H9 (cell line): ENCODE measurements around the gene LFNG. TPM values are rescaled to one million over a fixed set of nuclear protein-coding genes. Genes with fewer than 3 reads are reported as not detected.
A peak's percentile ranks its signal among the peaks of the same experiment; 100 is the strongest.

Experiments used
- DNase-seq: peaks from one replicate; pipeline ENCODE4 v3.0.0-alpha.2; 2017
- H2AFZ ChIP-seq: one replicate; pipeline ENCODE4 v1.6.1; 2013; ENCODE audit warnings: mild to moderate bottlenecking, low read length, control low read depth, moderate library complexity
- H2AK5ac ChIP-seq: 2 replicates; pipeline ENCODE4 v1.6.1; 2013; ENCODE audit warnings: low read length, control low read depth, mixed read lengths; ENCODE audit not compliant: insufficient read length
- H2BK120ac ChIP-seq: one replicate; pipeline ENCODE4 v1.6.1; 2013; ENCODE audit warnings: low read depth, mild to moderate bottlenecking, low read length, control low read depth, inconsistent platforms; ENCODE audit not compliant: poor library complexity, severe bottlenecking
- H2BK12ac ChIP-seq: 2 replicates; pipeline ENCODE4 v1.6.1; 2013; ENCODE audit warnings: low read length, control low read depth, mixed read lengths, low read depth; ENCODE audit not compliant: insufficient read length
- H2BK15ac ChIP-seq: 2 replicates; pipeline ENCODE4 v1.6.1; 2013; ENCODE audit warnings: low read depth, low read length, control low read depth
- H2BK20ac ChIP-seq: one replicate; pipeline ENCODE4 v1.6.1; 2013; ENCODE audit warnings: low read depth, mild to moderate bottlenecking, low read length, control low read depth, inconsistent platforms; ENCODE audit not compliant: poor library complexity, severe bottlenecking
- H2BK5ac ChIP-seq: 2 replicates; pipeline ENCODE4 v1.6.1; 2013; ENCODE audit warnings: low read length, control low read depth, mixed read lengths; ENCODE audit not compliant: insufficient read length
- H3K14ac ChIP-seq: 2 replicates; pipeline ENCODE4 v1.6.1; 2013; ENCODE audit warnings: low read length, control low read depth; ENCODE audit not compliant: insufficient read depth
- H3K18ac ChIP-seq: 2 replicates; pipeline ENCODE4 v1.6.1; 2013; ENCODE audit warnings: low read depth, mild to moderate bottlenecking, mixed read lengths, low read length, control low read depth; ENCODE audit not compliant: insufficient read length
- H3K23ac ChIP-seq: 2 replicates; pipeline ENCODE4 v1.6.1; 2013; ENCODE audit warnings: low read length, control low read depth, mixed read lengths, low read depth; ENCODE audit not compliant: insufficient read length
- H3K23me2 ChIP-seq: 2 replicates; pipeline ENCODE4 v1.6.1; 2013; ENCODE audit warnings: low read depth, mild to moderate bottlenecking, mixed read lengths, low read length, control low read depth; ENCODE audit not compliant: insufficient read length, poor library complexity, severe bottlenecking
- H3K27ac ChIP-seq: 2 replicates; pipeline ENCODE4 v1.5.1; 2013; ENCODE audit warnings: low read length, control low read depth, mixed read lengths, low read depth; ENCODE audit not compliant: insufficient read length
- H3K27me3 ChIP-seq: 2 replicates; pipeline ENCODE4 v1.6.1; 2013; ENCODE audit warnings: low read length, control low read depth, inconsistent platforms; ENCODE audit not compliant: insufficient read depth
- H3K4ac ChIP-seq: 2 replicates; pipeline ENCODE4 v1.6.1; 2013; ENCODE audit warnings: low read depth, mild to moderate bottlenecking, control low read depth, inconsistent platforms, low read length, moderate library complexity
- H3K4me1 ChIP-seq: 2 replicates; pipeline ENCODE4 v1.6.1; 2013; ENCODE audit warnings: low read length, control low read depth, inconsistent platforms; ENCODE audit not compliant: insufficient read depth
- H3K4me2 ChIP-seq: 2 replicates; pipeline ENCODE4 v1.6.1; 2013; ENCODE audit warnings: low read length, control low read depth, mixed read lengths; ENCODE audit not compliant: insufficient read length, insufficient read depth
- H3K56ac ChIP-seq: 2 replicates; pipeline ENCODE4 v1.6.1; 2013; ENCODE audit warnings: low read depth, mild to moderate bottlenecking, mixed read lengths, low read length, control low read depth; ENCODE audit not compliant: insufficient read length
- H3K79me1 ChIP-seq: 2 replicates; pipeline ENCODE4 v1.6.1; 2013; ENCODE audit warnings: low read depth, mild to moderate bottlenecking, moderate library complexity, low read length, control low read depth, inconsistent platforms; ENCODE audit not compliant: insufficient read depth, poor library complexity, severe bottlenecking
- H3K79me2 ChIP-seq: 2 replicates; pipeline ENCODE4 v1.6.1; 2013; ENCODE audit warnings: low read length, control low read depth, inconsistent platforms; ENCODE audit not compliant: insufficient read depth
- H3K9ac ChIP-seq: 2 replicates; pipeline ENCODE4 v1.6.1; 2013; ENCODE audit warnings: low read length, control low read depth, mixed read lengths; ENCODE audit not compliant: insufficient read length; ENCODE audit errors: extremely low read depth
- H3K9me3 ChIP-seq: one replicate; pipeline ENCODE4 v1.6.1; 2013; ENCODE audit warnings: low read depth, low read length, inconsistent platforms; ENCODE audit not compliant: control insufficient read depth
- H3T11ph ChIP-seq: one replicate; pipeline ENCODE4 v1.6.1; 2013; ENCODE audit warnings: mild to moderate bottlenecking, low read length, control low read depth, inconsistent platforms
- H4K20me1 ChIP-seq: one replicate; pipeline ENCODE4 v1.6.1; 2013; ENCODE audit not compliant: control insufficient read depth, insufficient read length, insufficient read depth
- H4K5ac ChIP-seq: 2 replicates; pipeline ENCODE4 v1.6.1; 2013; ENCODE audit warnings: low read depth, mild to moderate bottlenecking, mixed read lengths, low read length, control low read depth; ENCODE audit not compliant: insufficient read length
- H4K8ac ChIP-seq: replicated peaks from 2 replicates; pipeline ENCODE4 v1.6.1; 2013; ENCODE audit warnings: low read length, control low read depth, mixed read lengths, low read depth; ENCODE audit not compliant: insufficient read length
- H4K91ac ChIP-seq: 2 replicates; pipeline ENCODE4 v1.6.1; 2013; ENCODE audit warnings: low read depth, mild to moderate bottlenecking, moderate library complexity, mixed read lengths, low read length, control low read depth; ENCODE audit not compliant: insufficient read length
- H3K27ac Mint-ChIP-seq, 3 experiments: 2 replicates in 2 of 3; 3 replicates in 1 of 3; pipeline ENCODE4 v1.8.0; 2020 to 2021; ENCODE audit warnings: mixed read lengths in 3 of 3, mild to moderate bottlenecking in 1 of 3, moderate library complexity in 1 of 3
- H3K27me3 Mint-ChIP-seq: 2 replicates; pipeline ENCODE4 v1.8.0; 2021; ENCODE audit warnings: low read depth, mild to moderate bottlenecking, moderate library complexity, mixed read lengths
- H3K36me3 Mint-ChIP-seq, 3 experiments: 2 replicates in 2 of 3; 3 replicates in 1 of 3; pipeline ENCODE4 v1.8.0; 2020 to 2021; ENCODE audit warnings: low read depth in 3 of 3, mixed read lengths in 3 of 3; ENCODE audit not compliant: insufficient read depth in 1 of 3
- H3K4me1 Mint-ChIP-seq, 2 experiments: 2 replicates each; pipeline ENCODE4 v1.8.0; 2020; ENCODE audit warnings: mixed read lengths in 2 of 2
- H3K4me3 Mint-ChIP-seq, 2 experiments: 2 replicates in 1 of 2; 3 replicates in 1 of 2; pipeline ENCODE4 v1.8.0; 2020 to 2021; ENCODE audit warnings: mild to moderate bottlenecking in 2 of 2, mixed read lengths in 2 of 2, moderate library complexity in 1 of 2
- H3K9me3 Mint-ChIP-seq, 2 experiments: 2 replicates in 1 of 2; 3 replicates in 1 of 2; pipeline ENCODE4 v1.8.0; 2020; ENCODE audit warnings: mild to moderate bottlenecking in 2 of 2, mixed read lengths in 2 of 2, moderate library complexity in 1 of 2
- CTCF ChIP-seq: fragments of 200-600 bp; sonication (generic); conservative IDR thresholded peaks from 3 replicates; pipeline ENCODE4 v1.8.0; 2021; ENCODE audit warnings: antibody characterized with exemption, mild to moderate bottlenecking
- WGBS: extraction: QIAGEN DNeasy Blood & Tissue Kit; methylation state at CpG from one replicate; pipeline ENCODE4 v1.1.7; 2013; ENCODE audit warnings: missing lambda C conversion rate, low lambda C conversion rate, mixed read lengths; ENCODE audit not compliant: insufficient read length; ENCODE audit errors: extremely low coverage; 5-methylcytosine and 5-hydroxymethylcytosine counted together
- total RNA-seq: library from RNA; stranded (reverse); gene quantifications from 2 replicates; pipeline ENCODE4 v1.2.1, GENCODE V29; 2021

LFNG gene
- total RNA-seq, 1 experiment from 2014 or later, result 52.9 TPM

GRCh38 chr7:2539031-2539911 is 19.7 kb downstream of the LFNG start:
- H3K23me2 ChIP-seq, result no peaks in the 10 kb centered on the region
- H4K91ac ChIP-seq, result no peak overlapping the region
- no peak overlapping the region for H3K27ac ChIP-seq
- H2BK12ac ChIP-seq, result no peak overlapping the region
- TF ChIP-seq CTCF, result no peak
- no peak overlapping the region for H2BK15ac ChIP-seq
- H2AK5ac ChIP-seq, result no peak overlapping the region
- no peak overlapping the region for H3K23ac ChIP-seq
- Mint-ChIP-seq H3K36me3 (peaks cover 10 to 35% (median 28%) of the 10 kb centered on the region in 3 experiments), H3K4me3 (no peak overlapping the region), H3K4me1 (no peaks in the 10 kb centered on the region), H3K9me3 (peaks cover 2 to 6% of the 10 kb centered on the region in 2 experiments; a peak in 2 of 5 replicates), H3K27ac (peak overlapping the region in 1 of 3 experiments; percentile 57; a peak in 1 of 7 replicates), H3K27me3 (no peaks in the 10 kb centered on the region)
- H2AFZ ChIP-seq, result no peak overlapping the region
- H3K27me3 ChIP-seq, result no peaks in the 10 kb centered on the region
- H4K5ac ChIP-seq, result no peak overlapping the region
- WGBS, result no CpG with 5 or more reads among the region's 32 CpGs
- no peak overlapping the region for H2BK20ac ChIP-seq
- H3K56ac ChIP-seq, result no peak overlapping the region
- no peak overlapping the region for H3K18ac ChIP-seq
- no peak overlapping the region for H3K9ac ChIP-seq
- no peak overlapping the region for H3K4ac ChIP-seq
- no peak overlapping the region for H4K8ac ChIP-seq
- H3K79me2 ChIP-seq, result no peaks in the 10 kb centered on the region
- H3T11ph ChIP-seq, result no peak overlapping the region
- no peaks in the 10 kb centered on the region for H3K4me1 ChIP-seq
- no peak overlapping the region for H2BK5ac ChIP-seq
- DNase-seq, result peak; percentile 29
- H3K79me1 ChIP-seq, result no peaks in the 10 kb centered on the region
- no peak overlapping the region for H2BK120ac ChIP-seq
- no peak overlapping the region for H3K14ac ChIP-seq
- H3K4me2 ChIP-seq, result no peak overlapping the region
- H4K20me1 ChIP-seq, result no peaks in the 10 kb centered on the region
- H3K9me3 ChIP-seq, result no peaks in the 10 kb centered on the region
